Neural progenitor cell (in vitro differentiated cells): ENCODE measurements around the gene DRG2. TPM values are rescaled to one million over a fixed set of nuclear protein-coding genes. Genes with fewer than 3 reads are reported as not detected.

ENCODE experiments used
- DNase-seq: peaks from one replicate; pipeline ENCODE4 v3.0.0-alpha.2; 2016; ENCODE audit warnings: low spot score
- H2AFZ ChIP-seq: fragments of 200-600 bp; sonication (generic); replicated peaks from 2 replicates; pipeline ENCODE4 v1.6.1; 2016; ENCODE audit warnings: antibody characterized with exemption
- H3F3A ChIP-seq: fragments of 200-600 bp; sonication (generic); 2 replicates; pipeline ENCODE4 v1.6.1; 2016; ENCODE audit warnings: antibody characterized with exemption, low read depth
- H3K27ac ChIP-seq: fragments of 200-600 bp; sonication (generic); 2 replicates; pipeline ENCODE4 v1.5.1; 2016; ENCODE audit warnings: mild to moderate bottlenecking
- H3K27me3 ChIP-seq: fragments of 200-600 bp; sonication (generic); 2 replicates; pipeline ENCODE4 v1.6.1; 2016; ENCODE audit warnings: mild to moderate bottlenecking, moderate library complexity
- H3K36me3 ChIP-seq: fragments of 200-600 bp; sonication (generic); 2 replicates; pipeline ENCODE4 v1.5.1; 2016
- H3K4me1 ChIP-seq: fragments of 200-600 bp; sonication (generic); 2 replicates; pipeline ENCODE4 v1.6.1; 2016; ENCODE audit warnings: mixed run types
- H3K4me2 ChIP-seq: fragments of 200-600 bp; sonication (generic); 2 replicates; pipeline ENCODE4 v1.6.1; 2016
- H3K4me3 ChIP-seq: fragments of 200-600 bp; sonication (generic); 2 replicates; pipeline ENCODE4 v1.5.1; 2016
- H3K79me2 ChIP-seq: fragments of 200-600 bp; sonication (generic); 2 replicates; pipeline ENCODE4 v1.6.1; 2016; ENCODE audit warnings: low read depth
- H3K9ac ChIP-seq: fragments of 200-600 bp; sonication (generic); 2 replicates; pipeline ENCODE4 v1.6.1; 2016
- H3K9me3 ChIP-seq: fragments of 200-600 bp; sonication (generic); 2 replicates; pipeline ENCODE4 v1.5.1; 2016; ENCODE audit warnings: low read depth
- H4K20me1 ChIP-seq: fragments of 200-600 bp; sonication (generic); 2 replicates; pipeline ENCODE4 v1.6.1; 2016; ENCODE audit warnings: low read depth
- H3K27ac Mint-ChIP-seq: 3 replicates; pipeline ENCODE4 v1.8.0; 2021; ENCODE audit warnings: mixed read lengths
- H3K27me3 Mint-ChIP-seq: 2 replicates; pipeline ENCODE4 v1.8.0; 2022; ENCODE audit warnings: low read depth, mild to moderate bottlenecking, inconsistent platforms, moderate library complexity, mixed read lengths; ENCODE audit not compliant: insufficient read depth
- H3K36me3 Mint-ChIP-seq: 3 replicates; pipeline ENCODE4 v1.8.0; 2021; ENCODE audit warnings: mixed read lengths
- H3K4me1 Mint-ChIP-seq: 3 replicates; pipeline ENCODE4 v1.8.0; 2021; ENCODE audit warnings: mixed read lengths
- H3K4me3 Mint-ChIP-seq: 3 replicates; pipeline ENCODE4 v1.8.0; 2021; ENCODE audit warnings: mild to moderate bottlenecking, moderate library complexity, mixed read lengths
- H3K9me3 Mint-ChIP-seq: 3 replicates; pipeline ENCODE4 v1.8.0; 2020; ENCODE audit warnings: mixed read lengths
- EZH2 ChIP-seq: fragments of 200-600 bp; sonication (generic); IDR thresholded peaks from 2 replicates; pipeline ENCODE4 v1.6.1; 2017; ENCODE audit warnings: antibody characterized with exemption, mild to moderate bottlenecking, moderate library complexity
- EZH2phosphoT487 ChIP-seq: fragments of 200-600 bp; sonication (generic); IDR thresholded peaks from 2 replicates; pipeline ENCODE4 v1.6.1; 2017; ENCODE audit warnings: antibody characterized with exemption
- total RNA-seq: library from RNA; depleted of rRNA; stranded (reverse); fragments of >200 nt; gene quantifications from 2 replicates; pipeline ENCODE4 v1.2.3, GENCODE V29; 2015; ENCODE audit warnings: low replicate concordance
- TF ChIP-seq, protein P1 (sequence below): fragments of 200-600 bp; sonication (generic); IDR thresholded peaks from 2 replicates; pipeline ENCODE4 v1.5.1; 2017; ENCODE audit warnings: antibody characterized with exemption, mild to moderate bottlenecking

DRG2 gene
- total RNA-seq, 1 donor from 2014 or later, result 24.8 TPM

DNA sequence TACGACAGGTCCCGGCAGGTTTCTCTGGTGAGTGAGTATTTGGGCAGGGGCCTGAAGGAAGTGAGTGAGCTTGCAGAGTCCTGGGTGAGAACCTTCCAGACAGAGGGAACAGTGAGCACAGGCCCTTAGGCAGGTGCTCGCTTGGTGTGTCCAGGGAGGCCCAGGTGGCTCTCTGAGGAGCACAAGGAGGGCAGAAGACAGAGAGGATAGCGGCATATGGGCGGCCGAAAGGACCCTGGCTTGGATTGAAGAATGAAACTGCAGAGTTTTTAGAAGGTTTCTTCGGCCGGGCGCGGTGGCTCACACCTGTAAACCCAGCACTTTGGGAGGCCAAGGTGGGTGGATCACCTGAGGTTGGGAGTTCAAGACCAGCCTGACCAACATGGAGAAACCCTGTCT, 6.7 kb downstream of the DRG2 start:
- no peak overlapping the region for H3K27ac Mint-ChIP-seq

DNA sequence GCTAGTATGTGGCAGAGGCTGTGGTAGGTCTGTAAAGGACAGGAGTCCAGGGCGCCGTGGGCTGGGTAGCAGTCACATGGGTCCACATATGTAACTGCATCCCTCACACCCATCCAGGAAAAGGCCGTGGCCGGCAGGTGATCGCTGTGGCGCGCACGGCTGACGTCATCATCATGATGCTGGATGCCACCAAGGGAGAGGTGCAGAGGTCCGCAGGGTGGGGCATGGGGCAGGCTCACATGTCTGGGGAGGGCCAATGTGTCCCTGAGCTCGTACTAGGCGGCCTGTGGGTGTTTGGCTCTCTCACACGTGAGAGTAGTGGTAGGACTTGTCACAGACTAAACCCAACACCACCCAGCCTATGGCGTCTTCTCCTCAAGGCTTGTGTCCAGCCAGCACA, 11.8 kb downstream of the DRG2 start:
- no peak overlapping the region for H3K27ac ChIP-seq
- no peak overlapping the region for H3K4me3 ChIP-seq
- Mint-ChIP-seq H3K4me3 (no peak overlapping the region), H3K27ac (no peak overlapping the region), H3K9me3 (no peaks in the 10 kb centered on the region), H3K27me3 (no peaks in the 10 kb centered on the region), H3K4me1 (no peaks in the 10 kb centered on the region), H3K36me3 (peaks cover 13% of the 10 kb centered on the region)
- H3K79me2 ChIP-seq, result no peaks in the 10 kb centered on the region
- H3K4me2 ChIP-seq, result no peak overlapping the region
- no peaks in the 10 kb centered on the region for H3K9me3 ChIP-seq
- no peaks in the 10 kb centered on the region for H3K36me3 ChIP-seq
- TF ChIP-seq EZH2, result no peak
- TF ChIP-seq EZH2phosphoT487, result no peak
- TF ChIP-seq, protein P1, sequence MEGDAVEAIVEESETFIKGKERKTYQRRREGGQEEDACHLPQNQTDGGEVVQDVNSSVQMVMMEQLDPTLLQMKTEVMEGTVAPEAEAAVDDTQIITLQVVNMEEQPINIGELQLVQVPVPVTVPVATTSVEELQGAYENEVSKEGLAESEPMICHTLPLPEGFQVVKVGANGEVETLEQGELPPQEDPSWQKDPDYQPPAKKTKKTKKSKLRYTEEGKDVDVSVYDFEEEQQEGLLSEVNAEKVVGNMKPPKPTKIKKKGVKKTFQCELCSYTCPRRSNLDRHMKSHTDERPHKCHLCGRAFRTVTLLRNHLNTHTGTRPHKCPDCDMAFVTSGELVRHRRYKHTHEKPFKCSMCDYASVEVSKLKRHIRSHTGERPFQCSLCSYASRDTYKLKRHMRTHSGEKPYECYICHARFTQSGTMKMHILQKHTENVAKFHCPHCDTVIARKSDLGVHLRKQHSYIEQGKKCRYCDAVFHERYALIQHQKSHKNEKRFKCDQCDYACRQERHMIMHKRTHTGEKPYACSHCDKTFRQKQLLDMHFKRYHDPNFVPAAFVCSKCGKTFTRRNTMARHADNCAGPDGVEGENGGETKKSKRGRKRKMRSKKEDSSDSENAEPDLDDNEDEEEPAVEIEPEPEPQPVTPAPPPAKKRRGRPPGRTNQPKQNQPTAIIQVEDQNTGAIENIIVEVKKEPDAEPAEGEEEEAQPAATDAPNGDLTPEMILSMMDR, result no peak
- H3K4me1 ChIP-seq, result no peaks in the 10 kb centered on the region
- H2AFZ ChIP-seq, result no peak overlapping the region
- H4K20me1 ChIP-seq, result no peaks in the 10 kb centered on the region
- H3F3A ChIP-seq, result no peaks in the 10 kb centered on the region
- DNase-seq, result no peak
- no peak overlapping the region for H3K9ac ChIP-seq
- H3K27me3 ChIP-seq, result no peaks in the 10 kb centered on the region

More for the DNA sequence above, 6.7 kb downstream of the DRG2 start:
- Histone ChIP-seq H3K9me3 (no peaks in the 10 kb centered on the region), H3K9ac (no peak overlapping the region), H2AFZ (no peak overlapping the region), H3K79me2 (peaks cover 4% of the 10 kb centered on the region), H3K4me2 (no peak overlapping the region), H3F3A (no peaks in the 10 kb centered on the region), H4K20me1 (no peaks in the 10 kb centered on the region), H3K4me1 (no peaks in the 10 kb centered on the region), H3K36me3 (no peaks in the 10 kb centered on the region), H3K27me3 (no peaks in the 10 kb centered on the region), H3K27ac (no peak overlapping the region), H3K4me3 (no peak overlapping the region)
- DNase-seq, result no peak
- Mint-ChIP-seq H3K9me3 (no peaks in the 10 kb centered on the region), H3K36me3 (peaks cover 18% of the 10 kb centered on the region), H3K27me3 (peaks cover 2% of the 10 kb centered on the region), H3K4me3 (no peak overlapping the region), H3K4me1 (no peaks in the 10 kb centered on the region)
- TF ChIP-seq, protein P1, result no peak
- TF ChIP-seq EZH2phosphoT487 (no peak), EZH2 (no peak)

DNA sequence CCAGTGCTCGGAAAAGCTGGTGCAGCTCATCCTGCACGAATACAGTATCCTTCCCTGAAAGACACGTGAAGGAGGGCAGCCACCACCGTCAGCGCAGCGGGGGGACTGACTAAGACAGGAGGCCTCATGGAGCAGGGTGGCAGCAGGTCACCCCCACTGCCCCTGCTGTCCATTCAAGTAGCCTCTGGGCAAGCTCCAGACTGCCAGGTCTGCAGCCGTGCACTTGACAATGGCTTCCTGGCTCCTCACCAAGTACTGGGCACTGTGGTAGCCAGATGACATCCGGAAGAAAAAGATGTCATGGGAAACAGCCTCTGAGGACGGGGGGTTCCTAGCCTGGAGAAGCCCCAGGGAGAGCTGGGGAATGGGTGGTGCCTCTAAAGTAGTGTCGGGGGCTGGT, 12.9 kb downstream of the DRG2 start:
- H3K4me1 Mint-ChIP-seq, result no peaks in the 10 kb centered on the region
- H3K27me3 ChIP-seq, result no peaks in the 10 kb centered on the region

More for the DNA sequence above, 12.9 kb downstream of the DRG2 start:
- no peak overlapping the region for H2AFZ ChIP-seq
- no peak overlapping the region for H3K27ac Mint-ChIP-seq
- peaks cover 13% of the 10 kb centered on the region for H3K36me3 Mint-ChIP-seq
- no peaks in the 10 kb centered on the region for H3K4me1 ChIP-seq
- no peaks in the 10 kb centered on the region for H3K27me3 Mint-ChIP-seq
- TF ChIP-seq EZH2 (no peak), EZH2phosphoT487 (no peak)
- TF ChIP-seq, protein P1, result no peak
- no peak overlapping the region for H3K4me2 ChIP-seq
- H3K9me3 ChIP-seq, result no peaks in the 10 kb centered on the region
- no peaks in the 10 kb centered on the region for H3K36me3 ChIP-seq
- no peaks in the 10 kb centered on the region for H3K9me3 Mint-ChIP-seq
- H3K27ac ChIP-seq, result no peak overlapping the region
- DNase-seq, result no peak
- no peak overlapping the region for H3K4me3 Mint-ChIP-seq
- H3K9ac ChIP-seq, result no peak overlapping the region
- no peaks in the 10 kb centered on the region for H3F3A ChIP-seq
- no peak overlapping the region for H3K4me3 ChIP-seq
- no peaks in the 10 kb centered on the region for H4K20me1 ChIP-seq
- no peaks in the 10 kb centered on the region for H3K79me2 ChIP-seq
